H9 (cell line): ENCODE data around the gene PLXNA2. TPM values are rescaled to one million over a fixed set of nuclear protein-coding genes. Genes with fewer than 3 reads are reported as not detected.

ENCODE experiments used
- DNase-seq: peaks from one replicate; pipeline ENCODE4 v3.0.0-alpha.2; 2017
- H2AFZ ChIP-seq: one replicate; pipeline ENCODE4 v1.6.1; 2013; ENCODE audit warnings: mild to moderate bottlenecking, low read length, control low read depth, moderate library complexity
- H2AK5ac ChIP-seq: 2 replicates; pipeline ENCODE4 v1.6.1; 2013; ENCODE audit warnings: low read length, control low read depth, mixed read lengths; ENCODE audit not compliant: insufficient read length
- H2BK120ac ChIP-seq: one replicate; pipeline ENCODE4 v1.6.1; 2013; ENCODE audit warnings: low read depth, mild to moderate bottlenecking, low read length, control low read depth, inconsistent platforms; ENCODE audit not compliant: poor library complexity, severe bottlenecking
- H2BK12ac ChIP-seq: 2 replicates; pipeline ENCODE4 v1.6.1; 2013; ENCODE audit warnings: low read length, control low read depth, mixed read lengths, low read depth; ENCODE audit not compliant: insufficient read length
- H2BK15ac ChIP-seq: 2 replicates; pipeline ENCODE4 v1.6.1; 2013; ENCODE audit warnings: low read depth, low read length, control low read depth
- H2BK20ac ChIP-seq: one replicate; pipeline ENCODE4 v1.6.1; 2013; ENCODE audit warnings: low read depth, mild to moderate bottlenecking, low read length, control low read depth, inconsistent platforms; ENCODE audit not compliant: poor library complexity, severe bottlenecking
- H2BK5ac ChIP-seq: 2 replicates; pipeline ENCODE4 v1.6.1; 2013; ENCODE audit warnings: low read length, control low read depth, mixed read lengths; ENCODE audit not compliant: insufficient read length
- H3K14ac ChIP-seq: 2 replicates; pipeline ENCODE4 v1.6.1; 2013; ENCODE audit warnings: low read length, control low read depth; ENCODE audit not compliant: insufficient read depth
- H3K18ac ChIP-seq: 2 replicates; pipeline ENCODE4 v1.6.1; 2013; ENCODE audit warnings: low read depth, mild to moderate bottlenecking, mixed read lengths, low read length, control low read depth; ENCODE audit not compliant: insufficient read length
- H3K23ac ChIP-seq: 2 replicates; pipeline ENCODE4 v1.6.1; 2013; ENCODE audit warnings: low read length, control low read depth, mixed read lengths, low read depth; ENCODE audit not compliant: insufficient read length
- H3K23me2 ChIP-seq: 2 replicates; pipeline ENCODE4 v1.6.1; 2013; ENCODE audit warnings: low read depth, mild to moderate bottlenecking, mixed read lengths, low read length, control low read depth; ENCODE audit not compliant: insufficient read length, poor library complexity, severe bottlenecking
- H3K27ac ChIP-seq: 2 replicates; pipeline ENCODE4 v1.5.1; 2013; ENCODE audit warnings: low read length, control low read depth, mixed read lengths, low read depth; ENCODE audit not compliant: insufficient read length
- H3K27me3 ChIP-seq: 2 replicates; pipeline ENCODE4 v1.6.1; 2013; ENCODE audit warnings: low read length, control low read depth, inconsistent platforms; ENCODE audit not compliant: insufficient read depth
- H3K4ac ChIP-seq: 2 replicates; pipeline ENCODE4 v1.6.1; 2013; ENCODE audit warnings: low read depth, mild to moderate bottlenecking, control low read depth, inconsistent platforms, low read length, moderate library complexity
- H3K4me1 ChIP-seq: 2 replicates; pipeline ENCODE4 v1.6.1; 2013; ENCODE audit warnings: low read length, control low read depth, inconsistent platforms; ENCODE audit not compliant: insufficient read depth
- H3K4me2 ChIP-seq: 2 replicates; pipeline ENCODE4 v1.6.1; 2013; ENCODE audit warnings: low read length, control low read depth, mixed read lengths; ENCODE audit not compliant: insufficient read length, insufficient read depth
- H3K56ac ChIP-seq: 2 replicates; pipeline ENCODE4 v1.6.1; 2013; ENCODE audit warnings: low read depth, mild to moderate bottlenecking, mixed read lengths, low read length, control low read depth; ENCODE audit not compliant: insufficient read length
- H3K79me1 ChIP-seq: 2 replicates; pipeline ENCODE4 v1.6.1; 2013; ENCODE audit warnings: low read depth, mild to moderate bottlenecking, moderate library complexity, low read length, control low read depth, inconsistent platforms; ENCODE audit not compliant: insufficient read depth, poor library complexity, severe bottlenecking
- H3K79me2 ChIP-seq: 2 replicates; pipeline ENCODE4 v1.6.1; 2013; ENCODE audit warnings: low read length, control low read depth, inconsistent platforms; ENCODE audit not compliant: insufficient read depth
- H3K9ac ChIP-seq: 2 replicates; pipeline ENCODE4 v1.6.1; 2013; ENCODE audit warnings: low read length, control low read depth, mixed read lengths; ENCODE audit not compliant: insufficient read length; ENCODE audit errors: extremely low read depth
- H3K9me3 ChIP-seq: one replicate; pipeline ENCODE4 v1.6.1; 2013; ENCODE audit warnings: low read depth, low read length, inconsistent platforms; ENCODE audit not compliant: control insufficient read depth
- H3T11ph ChIP-seq: one replicate; pipeline ENCODE4 v1.6.1; 2013; ENCODE audit warnings: mild to moderate bottlenecking, low read length, control low read depth, inconsistent platforms
- H4K20me1 ChIP-seq: one replicate; pipeline ENCODE4 v1.6.1; 2013; ENCODE audit not compliant: control insufficient read depth, insufficient read length, insufficient read depth
- H4K5ac ChIP-seq: 2 replicates; pipeline ENCODE4 v1.6.1; 2013; ENCODE audit warnings: low read depth, mild to moderate bottlenecking, mixed read lengths, low read length, control low read depth; ENCODE audit not compliant: insufficient read length
- H4K8ac ChIP-seq: replicated peaks from 2 replicates; pipeline ENCODE4 v1.6.1; 2013; ENCODE audit warnings: low read length, control low read depth, mixed read lengths, low read depth; ENCODE audit not compliant: insufficient read length
- H4K91ac ChIP-seq: 2 replicates; pipeline ENCODE4 v1.6.1; 2013; ENCODE audit warnings: low read depth, mild to moderate bottlenecking, moderate library complexity, mixed read lengths, low read length, control low read depth; ENCODE audit not compliant: insufficient read length
- H3K27ac Mint-ChIP-seq, 3 experiments: 2 replicates in 2 of 3; 3 replicates in 1 of 3; pipeline ENCODE4 v1.8.0; 2020 to 2021; ENCODE audit warnings: mixed read lengths in 3 of 3, mild to moderate bottlenecking in 1 of 3, moderate library complexity in 1 of 3
- H3K27me3 Mint-ChIP-seq: 2 replicates; pipeline ENCODE4 v1.8.0; 2021; ENCODE audit warnings: low read depth, mild to moderate bottlenecking, moderate library complexity, mixed read lengths
- H3K36me3 Mint-ChIP-seq, 3 experiments: 2 replicates in 2 of 3; 3 replicates in 1 of 3; pipeline ENCODE4 v1.8.0; 2020 to 2021; ENCODE audit warnings: low read depth in 3 of 3, mixed read lengths in 3 of 3; ENCODE audit not compliant: insufficient read depth in 1 of 3
- H3K4me1 Mint-ChIP-seq, 2 experiments: 2 replicates each; pipeline ENCODE4 v1.8.0; 2020; ENCODE audit warnings: mixed read lengths in 2 of 2
- H3K4me3 Mint-ChIP-seq, 2 experiments: 2 replicates in 1 of 2; 3 replicates in 1 of 2; pipeline ENCODE4 v1.8.0; 2020 to 2021; ENCODE audit warnings: mild to moderate bottlenecking in 2 of 2, mixed read lengths in 2 of 2, moderate library complexity in 1 of 2
- H3K9me3 Mint-ChIP-seq, 2 experiments: 2 replicates in 1 of 2; 3 replicates in 1 of 2; pipeline ENCODE4 v1.8.0; 2020; ENCODE audit warnings: mild to moderate bottlenecking in 2 of 2, mixed read lengths in 2 of 2, moderate library complexity in 1 of 2
- WGBS: extraction: QIAGEN DNeasy Blood & Tissue Kit; methylation state at CpG from one replicate; pipeline ENCODE4 v1.1.7; 2013; ENCODE audit warnings: missing lambda C conversion rate, low lambda C conversion rate, mixed read lengths; ENCODE audit not compliant: insufficient read length; ENCODE audit errors: extremely low coverage; 5-methylcytosine and 5-hydroxymethylcytosine counted together
- total RNA-seq: library from RNA; stranded (reverse); gene quantifications from 2 replicates; pipeline ENCODE4 v1.2.1, GENCODE V29; 2021
- TF ChIP-seq, protein P1 (sequence below): fragments of 200-600 bp; sonication (generic); conservative IDR thresholded peaks from 3 replicates; pipeline ENCODE4 v1.8.0; 2021; ENCODE audit warnings: antibody characterized with exemption, mild to moderate bottlenecking

Gene PLXNA2
- total RNA-seq, 1 experiment from 2014 or later: 0.57 TPM

DNA sequence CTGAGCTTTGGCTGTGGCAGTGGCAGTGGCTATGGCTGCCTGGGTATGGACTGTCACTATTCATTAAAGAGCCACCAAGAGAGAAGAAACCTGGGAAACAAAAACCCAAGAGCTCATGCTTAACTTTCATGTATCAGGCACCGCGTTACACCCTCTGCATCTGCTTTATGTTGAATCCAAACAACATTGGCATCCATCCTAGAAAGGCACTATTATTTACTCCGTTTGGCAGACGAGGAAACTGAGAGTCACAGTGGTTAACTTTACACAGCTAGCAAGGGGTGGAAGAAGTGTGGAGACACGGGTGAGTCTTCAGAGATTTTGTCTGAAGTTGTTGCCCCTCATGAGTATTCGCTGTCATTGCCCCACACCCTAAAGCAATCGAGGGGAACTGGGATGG is 63.8 kb downstream of the PLXNA2 start:
- WGBS: no CpG with 5 or more reads among the region's 7 CpGs
- no peak overlapping the region for H3K27ac Mint-ChIP-seq
- no peaks in the 10 kb centered on the region for H3K9me3 ChIP-seq
- H4K8ac ChIP-seq: no peak overlapping the region
- H2BK5ac ChIP-seq: no peak overlapping the region
- H3K79me2 ChIP-seq: no peaks in the 10 kb centered on the region
- peaks cover 3% of the 10 kb centered on the region for H3K23me2 ChIP-seq
- no peaks in the 10 kb centered on the region for H3K9me3 Mint-ChIP-seq
- H2BK12ac ChIP-seq: no peak overlapping the region
- no peak overlapping the region for H3K4me2 ChIP-seq
- no peak overlapping the region for H2BK15ac ChIP-seq
- no peak overlapping the region for H3K27ac ChIP-seq
- no peak overlapping the region for H2BK20ac ChIP-seq
- no peaks in the 10 kb centered on the region for H3K79me1 ChIP-seq
- H3K14ac ChIP-seq: no peak overlapping the region
- no peak overlapping the region for H3K56ac ChIP-seq
- no peak overlapping the region for H3T11ph ChIP-seq
- H3K36me3 Mint-ChIP-seq: no peaks in the 10 kb centered on the region
- no peaks in the 10 kb centered on the region for H4K20me1 ChIP-seq
- H3K27me3 ChIP-seq: no peaks in the 10 kb centered on the region
- no peak overlapping the region for H3K4ac ChIP-seq
- H3K23ac ChIP-seq: no peak overlapping the region
- H3K9ac ChIP-seq: no peak overlapping the region
- H3K4me3 Mint-ChIP-seq: no peak overlapping the region
- peaks cover 4% of the 10 kb centered on the region; the same call in 1 of the 2 replicates for H3K27me3 Mint-ChIP-seq
- H2BK120ac ChIP-seq: no peak overlapping the region
- no peak overlapping the region for H2AFZ ChIP-seq
- no peak overlapping the region for H4K5ac ChIP-seq
- TF ChIP-seq, protein P1, sequence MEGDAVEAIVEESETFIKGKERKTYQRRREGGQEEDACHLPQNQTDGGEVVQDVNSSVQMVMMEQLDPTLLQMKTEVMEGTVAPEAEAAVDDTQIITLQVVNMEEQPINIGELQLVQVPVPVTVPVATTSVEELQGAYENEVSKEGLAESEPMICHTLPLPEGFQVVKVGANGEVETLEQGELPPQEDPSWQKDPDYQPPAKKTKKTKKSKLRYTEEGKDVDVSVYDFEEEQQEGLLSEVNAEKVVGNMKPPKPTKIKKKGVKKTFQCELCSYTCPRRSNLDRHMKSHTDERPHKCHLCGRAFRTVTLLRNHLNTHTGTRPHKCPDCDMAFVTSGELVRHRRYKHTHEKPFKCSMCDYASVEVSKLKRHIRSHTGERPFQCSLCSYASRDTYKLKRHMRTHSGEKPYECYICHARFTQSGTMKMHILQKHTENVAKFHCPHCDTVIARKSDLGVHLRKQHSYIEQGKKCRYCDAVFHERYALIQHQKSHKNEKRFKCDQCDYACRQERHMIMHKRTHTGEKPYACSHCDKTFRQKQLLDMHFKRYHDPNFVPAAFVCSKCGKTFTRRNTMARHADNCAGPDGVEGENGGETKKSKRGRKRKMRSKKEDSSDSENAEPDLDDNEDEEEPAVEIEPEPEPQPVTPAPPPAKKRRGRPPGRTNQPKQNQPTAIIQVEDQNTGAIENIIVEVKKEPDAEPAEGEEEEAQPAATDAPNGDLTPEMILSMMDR: no peak
- H3K4me1 ChIP-seq: peaks cover 3% of the 10 kb centered on the region; the same call in 1 of the 2 replicates
- no peak overlapping the region for H3K18ac ChIP-seq
- H3K4me1 Mint-ChIP-seq: peaks cover 45 to 63% of the 10 kb centered on the region in 2 experiments
- DNase-seq: no peak
- H4K91ac ChIP-seq: no peak overlapping the region
- H2AK5ac ChIP-seq: no peak overlapping the region
